ENCODE measurements around the gene MICU1.
"Not testable (repeated sequence)": the region's sequence is repeated elsewhere in the genome, so short reads cannot be mapped to it uniquely, and the experiment has no call there.

The MICU1 gene

GRCh38 chr10:72395581-72395980 lies 230.3 kb downstream of the MICU1 start:
- H3K27ac ChIP-seq (ENCODE audit: low read length); H3K9ac ChIP-seq (ENCODE audit: low read length in 2 of 2); H3K4me3 ChIP-seq (ENCODE audit: low read length in 2 of 2); H3K4me1 ChIP-seq (ENCODE audit: control insufficient read depth, insufficient read depth, low read length); H3K36me3 ChIP-seq (ENCODE audit: control insufficient read depth in 2 of 2, insufficient read depth in 2 of 2, low read length in 2 of 2); H3K9me3 ChIP-seq (ENCODE audit: control insufficient read depth in 2 of 2, low read length in 2 of 2); H3K27me3 ChIP-seq (ENCODE audit: control insufficient read depth in 1 of 2, insufficient read depth in 2 of 2, low read length in 2 of 2): not testable (repeated sequence)

- Histone ChIP-seq H3K4me3 (ENCODE audit: low read length in 2 of 2) (no peak overlapping the region), H3K4me1 (ENCODE audit: control insufficient read depth, insufficient read depth, low read length) (no peaks in the 10 kb centered on the region), H3K9me3 (ENCODE audit: control insufficient read depth in 2 of 2, low read length in 2 of 2) (no peaks in the 10 kb centered on the region), H3K36me3 (ENCODE audit: control insufficient read depth in 2 of 2, insufficient read depth in 2 of 2, low read length in 2 of 2) (peaks cover 0 to 4% of the 10 kb centered on the region in 2 donors), H3K27me3 (ENCODE audit: control insufficient read depth in 1 of 2, insufficient read depth in 2 of 2, low read length in 2 of 2) (no peaks in the 10 kb centered on the region), H3K9ac (ENCODE audit: low read length in 2 of 2) (no peak overlapping the region), H3K27ac (ENCODE audit: low read length) (no peak overlapping the region)
Observed at GRCh38 chr10:72392571-72392970, 233.3 kb downstream of the MICU1 start.

- H3K4me3 ChIP-seq (ENCODE audit: low read length in 2 of 2): no peak overlapping the region
- H3K4me1 ChIP-seq (ENCODE audit: control insufficient read depth, insufficient read depth, low read length): no peaks in the 10 kb centered on the region
- no peak overlapping the region for H3K9ac ChIP-seq (ENCODE audit: low read length in 2 of 2)
- no peak overlapping the region for H3K27ac ChIP-seq (ENCODE audit: low read length)
- no peaks in the 10 kb centered on the region for H3K27me3 ChIP-seq (ENCODE audit: control insufficient read depth in 1 of 2, insufficient read depth in 2 of 2, low read length in 2 of 2)
- H3K36me3 ChIP-seq (ENCODE audit: control insufficient read depth in 2 of 2, insufficient read depth in 2 of 2, low read length in 2 of 2): peaks cover 0 to 4% of the 10 kb centered on the region in 2 donors
- H3K9me3 ChIP-seq (ENCODE audit: control insufficient read depth in 2 of 2, low read length in 2 of 2): no peaks in the 10 kb centered on the region
Observed at GRCh38 chr10:72390764-72391163, 235.1 kb downstream of the MICU1 start.

- H3K27ac ChIP-seq (ENCODE audit: low read length): no peak overlapping the region
- no peaks in the 10 kb centered on the region for H3K27me3 ChIP-seq (ENCODE audit: control insufficient read depth in 1 of 2, insufficient read depth in 2 of 2, low read length in 2 of 2)
- peaks cover 0 to 4% of the 10 kb centered on the region in 2 donors for H3K36me3 ChIP-seq (ENCODE audit: control insufficient read depth in 2 of 2, insufficient read depth in 2 of 2, low read length in 2 of 2)
- H3K9ac ChIP-seq (ENCODE audit: low read length in 2 of 2): no peak overlapping the region
- H3K9me3 ChIP-seq (ENCODE audit: control insufficient read depth in 2 of 2, low read length in 2 of 2): no peaks in the 10 kb centered on the region
- no peak overlapping the region for H3K4me3 ChIP-seq (ENCODE audit: low read length in 2 of 2)
- H3K4me1 ChIP-seq (ENCODE audit: control insufficient read depth, insufficient read depth, low read length): no peaks in the 10 kb centered on the region
Observed at GRCh38 chr10:72389716-72390115, 236.2 kb downstream of the MICU1 start.

GRCh38 chr10:72389014-72389413 lies 236.9 kb downstream of the MICU1 start:
- Histone ChIP-seq H3K4me1 (ENCODE audit: control insufficient read depth, insufficient read depth, low read length) (no peaks in the 10 kb centered on the region), H3K9me3 (ENCODE audit: control insufficient read depth in 2 of 2, low read length in 2 of 2) (no peaks in the 10 kb centered on the region), H3K27ac (ENCODE audit: low read length) (no peak overlapping the region), H3K9ac (ENCODE audit: low read length in 2 of 2) (no peak overlapping the region), H3K27me3 (ENCODE audit: control insufficient read depth in 1 of 2, insufficient read depth in 2 of 2, low read length in 2 of 2) (no peaks in the 10 kb centered on the region), H3K4me3 (ENCODE audit: low read length in 2 of 2) (no peak overlapping the region), H3K36me3 (ENCODE audit: control insufficient read depth in 2 of 2, insufficient read depth in 2 of 2, low read length in 2 of 2) (peaks cover 0 to 4% of the 10 kb centered on the region in 2 donors)

GRCh38 chr10:72388062-72388461 lies 237.8 kb downstream of the MICU1 start:
- no peaks in the 10 kb centered on the region for H3K27me3 ChIP-seq (ENCODE audit: control insufficient read depth in 1 of 2, insufficient read depth in 2 of 2, low read length in 2 of 2)
- H3K4me1 ChIP-seq (ENCODE audit: control insufficient read depth, insufficient read depth, low read length): no peaks in the 10 kb centered on the region
- H3K4me3 ChIP-seq (ENCODE audit: low read length in 2 of 2): no peak overlapping the region
- no peak overlapping the region for H3K9ac ChIP-seq (ENCODE audit: low read length in 2 of 2)
- no peak overlapping the region for H3K27ac ChIP-seq (ENCODE audit: low read length)
- peaks cover 0 to 4% of the 10 kb centered on the region in 2 donors for H3K36me3 ChIP-seq (ENCODE audit: control insufficient read depth in 2 of 2, insufficient read depth in 2 of 2, low read length in 2 of 2)
- no peaks in the 10 kb centered on the region for H3K9me3 ChIP-seq (ENCODE audit: control insufficient read depth in 2 of 2, low read length in 2 of 2)

GRCh38 chr10:72386916-72387586 lies 238.8 kb downstream of the MICU1 start:
- H3K36me3 ChIP-seq (ENCODE audit: control insufficient read depth in 2 of 2, insufficient read depth in 2 of 2, low read length in 2 of 2): no peaks in the 10 kb centered on the region
- no peak overlapping the region for H3K27ac ChIP-seq (ENCODE audit: low read length)
- no peaks in the 10 kb centered on the region for H3K4me1 ChIP-seq (ENCODE audit: control insufficient read depth, insufficient read depth, low read length)
- no peaks in the 10 kb centered on the region for H3K9me3 ChIP-seq (ENCODE audit: control insufficient read depth in 2 of 2, low read length in 2 of 2)
- no peak overlapping the region for H3K9ac ChIP-seq (ENCODE audit: low read length in 2 of 2)
- no peaks in the 10 kb centered on the region for H3K27me3 ChIP-seq (ENCODE audit: control insufficient read depth in 1 of 2, insufficient read depth in 2 of 2, low read length in 2 of 2)
- no peak overlapping the region for H3K4me3 ChIP-seq (ENCODE audit: low read length in 2 of 2)

GRCh38 chr10:72385724-72386123 lies 240.2 kb downstream of the MICU1 start:
- no peaks in the 10 kb centered on the region for H3K4me1 ChIP-seq (ENCODE audit: control insufficient read depth, insufficient read depth, low read length)

GRCh38 chr10:72384982-72385381 lies 240.9 kb downstream of the MICU1 start:
- H3K4me1 ChIP-seq (ENCODE audit: control insufficient read depth, insufficient read depth, low read length); H3K9ac ChIP-seq (ENCODE audit: low read length in 2 of 2); H3K9me3 ChIP-seq (ENCODE audit: control insufficient read depth in 2 of 2, low read length in 2 of 2); H3K27ac ChIP-seq (ENCODE audit: low read length); H3K27me3 ChIP-seq (ENCODE audit: control insufficient read depth in 1 of 2, insufficient read depth in 2 of 2, low read length in 2 of 2); H3K4me3 ChIP-seq (ENCODE audit: low read length in 2 of 2); H3K36me3 ChIP-seq (ENCODE audit: control insufficient read depth in 2 of 2, insufficient read depth in 2 of 2, low read length in 2 of 2): not testable (repeated sequence)

More at GRCh38 chr10:72385724-72386123, 240.2 kb downstream of the MICU1 start:
- no peaks in the 10 kb centered on the region for H3K9me3 ChIP-seq (ENCODE audit: control insufficient read depth in 2 of 2, low read length in 2 of 2)
- H3K4me3 ChIP-seq (ENCODE audit: low read length in 2 of 2): no peak overlapping the region
- H3K27ac ChIP-seq (ENCODE audit: low read length): no peak overlapping the region
- H3K9ac ChIP-seq (ENCODE audit: low read length in 2 of 2): no peak overlapping the region
- H3K27me3 ChIP-seq (ENCODE audit: control insufficient read depth in 1 of 2, insufficient read depth in 2 of 2, low read length in 2 of 2): no peaks in the 10 kb centered on the region
- no peaks in the 10 kb centered on the region for H3K36me3 ChIP-seq (ENCODE audit: control insufficient read depth in 2 of 2, insufficient read depth in 2 of 2, low read length in 2 of 2)

- peaks cover 0 to 5% of the 10 kb centered on the region in 2 donors for H3K36me3 ChIP-seq (ENCODE audit: control insufficient read depth in 2 of 2, insufficient read depth in 2 of 2, low read length in 2 of 2)
- no peaks in the 10 kb centered on the region for H3K9me3 ChIP-seq (ENCODE audit: control insufficient read depth in 2 of 2, low read length in 2 of 2)
- no peak overlapping the region for H3K27ac ChIP-seq (ENCODE audit: low read length)
- H3K4me3 ChIP-seq (ENCODE audit: low read length in 2 of 2): no peak overlapping the region
- H3K4me1 ChIP-seq (ENCODE audit: control insufficient read depth, insufficient read depth, low read length): no peaks in the 10 kb centered on the region
- no peak overlapping the region for H3K9ac ChIP-seq (ENCODE audit: low read length in 2 of 2)
- no peaks in the 10 kb centered on the region for H3K27me3 ChIP-seq (ENCODE audit: control insufficient read depth in 1 of 2, insufficient read depth in 2 of 2, low read length in 2 of 2)
Observed at GRCh38 chr10:72379776-72380175, 246.1 kb downstream of the MICU1 start.

GRCh38 chr10:72379062-72379461 lies 246.8 kb downstream of the MICU1 start:
- Histone ChIP-seq H3K4me1 (ENCODE audit: control insufficient read depth, insufficient read depth, low read length) (no peaks in the 10 kb centered on the region), H3K9me3 (ENCODE audit: control insufficient read depth in 2 of 2, low read length in 2 of 2) (no peaks in the 10 kb centered on the region), H3K27me3 (ENCODE audit: control insufficient read depth in 1 of 2, insufficient read depth in 2 of 2, low read length in 2 of 2) (no peaks in the 10 kb centered on the region), H3K27ac (ENCODE audit: low read length) (no peak overlapping the region), H3K9ac (ENCODE audit: low read length in 2 of 2) (no peak overlapping the region), H3K4me3 (ENCODE audit: low read length in 2 of 2) (no peak overlapping the region), H3K36me3 (ENCODE audit: control insufficient read depth in 2 of 2, insufficient read depth in 2 of 2, low read length in 2 of 2) (peaks cover 0 to 5% of the 10 kb centered on the region in 2 donors)
